Right lobe of liver (tissue), 4 donors: Measurements from ENCODE around the gene ZBED2.

Source experiments
- CTCF ChIP-seq, 4 donors: fragments of 200-600 bp in 3 of 4; fragments of 450-650 bp in 1 of 4; IDR thresholded peaks; one replicate each; pipeline versions ENCODE4 v1.5.1 to v1.8.0; 2016 to 2022; ENCODE audit warnings: antibody characterized with exemption in 4 of 4, mild to moderate bottlenecking in 2 of 4
- POLR2A ChIP-seq: fragments of 450-650 bp; IDR thresholded peaks from one replicate; pipeline ENCODE4 v1.6.1; 2017; ENCODE audit warnings: antibody characterized with exemption, mild to moderate bottlenecking
- donor health status: DM: no; HTN: no; CAD: no.
- donor health status: DM: no; HTN: no; CAD: no.
- donor health status: DM: no; HTN: yes; CAD: no.

DNA sequence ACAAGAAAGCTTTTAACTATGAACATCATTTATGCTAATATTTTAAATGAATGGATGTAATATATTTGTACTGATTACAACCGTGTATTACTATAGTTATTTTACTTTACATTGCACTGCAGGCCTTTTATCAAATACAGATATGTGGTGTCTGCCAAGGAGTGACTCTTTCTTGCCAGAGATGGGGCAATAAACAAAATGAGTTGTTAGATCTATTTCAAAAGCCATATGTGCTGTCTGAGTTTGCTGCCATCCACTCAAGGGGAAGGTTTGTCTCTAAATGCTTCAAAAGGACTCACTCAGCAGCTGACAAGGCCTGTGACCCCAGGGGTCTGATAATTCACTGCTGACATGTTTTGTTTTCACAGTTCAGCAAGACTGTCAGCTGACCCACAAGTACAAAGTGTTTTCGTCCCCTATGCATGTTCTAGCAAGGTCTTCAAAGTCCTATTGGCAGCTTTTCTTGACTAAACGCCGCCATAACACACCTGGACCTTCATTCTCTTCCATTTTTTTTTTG, 41.3 kb upstream of the ZBED2 start:
- TF ChIP-seq CTCF (IDR thresholded peaks at IDR 0.05) (no peak), POLR2A (no peak)
